Vagina (tissue), 2 donors: ENCODE data around the gene ITM2B.

ENCODE experiments used
- POLR2A ChIP-seq, 2 donors: fragments of 450-650 bp; IDR thresholded peaks; one replicate each; pipeline ENCODE4 v1.6.1; 2017; ENCODE audit warnings: antibody characterized with exemption in 2 of 2, mild to moderate bottlenecking in 2 of 2, moderate library complexity in 2 of 2
- TF ChIP-seq, protein P1 (sequence below), 3 experiments: fragments of 450-650 bp in 2 of 3; fragments of 200-600 bp in 1 of 3; sonication (generic) in 1 of 3; IDR thresholded peaks; one replicate each; pipeline ENCODE4 v1.5.1; 2017 to 2019; ENCODE audit warnings: antibody characterized with exemption in 3 of 3, mild to moderate bottlenecking in 2 of 3, moderate library complexity in 2 of 3

DNA sequence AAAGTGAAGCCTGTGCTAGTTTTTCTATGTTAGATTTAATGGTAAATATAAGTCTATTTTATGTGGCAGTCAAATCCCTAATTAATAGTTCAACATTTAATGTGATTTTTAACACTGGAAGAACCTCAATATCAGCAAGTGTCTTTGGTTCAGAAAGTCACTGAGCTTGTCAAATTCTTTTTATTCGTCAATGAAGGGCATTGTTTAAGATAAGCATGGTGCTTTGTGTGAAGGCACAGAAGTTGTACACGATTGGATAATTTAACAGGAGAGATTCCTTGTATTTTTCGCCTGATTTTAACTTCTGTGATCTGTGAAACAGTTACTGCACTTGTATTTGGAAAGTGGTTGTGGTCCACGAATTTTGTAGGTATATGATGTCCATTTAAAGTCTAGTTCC, 40.3 kb downstream of the ITM2B start:
- TF ChIP-seq, protein P1, sequence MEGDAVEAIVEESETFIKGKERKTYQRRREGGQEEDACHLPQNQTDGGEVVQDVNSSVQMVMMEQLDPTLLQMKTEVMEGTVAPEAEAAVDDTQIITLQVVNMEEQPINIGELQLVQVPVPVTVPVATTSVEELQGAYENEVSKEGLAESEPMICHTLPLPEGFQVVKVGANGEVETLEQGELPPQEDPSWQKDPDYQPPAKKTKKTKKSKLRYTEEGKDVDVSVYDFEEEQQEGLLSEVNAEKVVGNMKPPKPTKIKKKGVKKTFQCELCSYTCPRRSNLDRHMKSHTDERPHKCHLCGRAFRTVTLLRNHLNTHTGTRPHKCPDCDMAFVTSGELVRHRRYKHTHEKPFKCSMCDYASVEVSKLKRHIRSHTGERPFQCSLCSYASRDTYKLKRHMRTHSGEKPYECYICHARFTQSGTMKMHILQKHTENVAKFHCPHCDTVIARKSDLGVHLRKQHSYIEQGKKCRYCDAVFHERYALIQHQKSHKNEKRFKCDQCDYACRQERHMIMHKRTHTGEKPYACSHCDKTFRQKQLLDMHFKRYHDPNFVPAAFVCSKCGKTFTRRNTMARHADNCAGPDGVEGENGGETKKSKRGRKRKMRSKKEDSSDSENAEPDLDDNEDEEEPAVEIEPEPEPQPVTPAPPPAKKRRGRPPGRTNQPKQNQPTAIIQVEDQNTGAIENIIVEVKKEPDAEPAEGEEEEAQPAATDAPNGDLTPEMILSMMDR (IDR thresholded peaks at IDR 0.05) = no peak
- TF ChIP-seq POLR2A (IDR thresholded peaks at IDR 0.05) = no peak
